Transverse colon (tissue), 4 donors: ENCODE data around the gene OAS3.

ENCODE experiments used
- CTCF ChIP-seq, 5 experiments: fragments of 200-600 bp in 3 of 5; fragments of 450-650 bp in 2 of 5; sonication (generic) in 3 of 5; IDR thresholded peaks; 1 replicate in 2 of 5; 2 replicates in 3 of 5; pipeline ENCODE4 v1.5.1; 2016 to 2017; ENCODE audit warnings: antibody characterized with exemption in 5 of 5, inconsistent platforms in 3 of 5, mild to moderate bottlenecking in 2 of 5, moderate library complexity in 1 of 5
- EP300 ChIP-seq: sonication (generic); formaldehyde crosslinking; IDR thresholded peaks from one replicate; pipeline ENCODE4 v1.6.1; 2017; ENCODE audit warnings: antibody characterized with exemption, low read depth
- POLR2A ChIP-seq: fragments of 450-650 bp; IDR thresholded peaks from one replicate; pipeline ENCODE4 v1.6.1; 2016; ENCODE audit warnings: antibody characterized with exemption, mild to moderate bottlenecking, moderate library complexity
- POLR2AphosphoS5 ChIP-seq, 3 donors: sonication (generic); formaldehyde crosslinking; IDR thresholded peaks; one replicate each; pipeline ENCODE4 v1.6.1; 2016; ENCODE audit warnings: antibody characterized with exemption in 3 of 3

GRCh38 chr12:112971248-112971647, 33.0 kb downstream of the OAS3 start:
- TF ChIP-seq CTCF (IDR thresholded peaks at IDR 0.05) (no peak), EP300 (no peak), POLR2A (no peak), POLR2AphosphoS5 (IDR thresholded peaks at IDR 0.05) (no peak)
